HG02852 (cell line): ENCODE data around the gene CRYL1.

Experiments used
- ATAC-seq: cut with Tn5 transposase; IDR thresholded peaks from one replicate; pipeline ENCODE4 v1.9.1; 2021; ENCODE audit warnings: mild to moderate bottlenecking, moderate library complexity; ENCODE audit not compliant: unreplicated experiment

Gene CRYL1

GRCh38 chr13:20495087-20496023 is 30.3 kb downstream of the CRYL1 start:
- ATAC-seq, result no peak

GRCh38 chr13:20494656-20495055 is 31.0 kb downstream of the CRYL1 start:
- no peak for ATAC-seq

GRCh38 chr13:20492641-20493040 is 33.0 kb downstream of the CRYL1 start:
- ATAC-seq, result no peak

GRCh38 chr13:20491926-20492435 is 33.7 kb downstream of the CRYL1 start:
- no peak for ATAC-seq

- peak; percentile 94 for ATAC-seq
Observed at GRCh38 chr13:20489185-20489820, 36.4 kb downstream of the CRYL1 start.

GRCh38 chr13:20487927-20488326 is 37.7 kb downstream of the CRYL1 start:
- no peak for ATAC-seq

- ATAC-seq, result no peak
Observed at GRCh38 chr13:20482787-20483186, 42.9 kb downstream of the CRYL1 start.

- no peak for ATAC-seq
Observed at GRCh38 chr13:20482275-20482761, 43.3 kb downstream of the CRYL1 start.

GRCh38 chr13:20477394-20477793 is 48.3 kb downstream of the CRYL1 start:
- no peak for ATAC-seq

GRCh38 chr13:20475927-20476691 is 49.5 kb downstream of the CRYL1 start:
- peak; percentile 96 for ATAC-seq

- no peak for ATAC-seq
Observed at GRCh38 chr13:20474515-20474914, 51.1 kb downstream of the CRYL1 start.

GRCh38 chr13:20473888-20474287 is 51.8 kb downstream of the CRYL1 start:
- ATAC-seq, result no peak

- no peak for ATAC-seq
Observed at GRCh38 chr13:20473139-20473538, 52.5 kb downstream of the CRYL1 start.

- no peak for ATAC-seq
Observed at GRCh38 chr13:20472531-20472930, 53.1 kb downstream of the CRYL1 start.

GRCh38 chr13:20470136-20470535 is 55.5 kb downstream of the CRYL1 start:
- no peak for ATAC-seq

GRCh38 chr13:20466371-20466770 is 59.3 kb downstream of the CRYL1 start:
- ATAC-seq, result no peak

- no peak for ATAC-seq
Observed at GRCh38 chr13:20465218-20465879, 60.3 kb downstream of the CRYL1 start.

- no peak for ATAC-seq
Observed at GRCh38 chr13:20462921-20463320, 62.7 kb downstream of the CRYL1 start.

GRCh38 chr13:20462533-20462915 is 63.1 kb downstream of the CRYL1 start:
- ATAC-seq, result no peak

GRCh38 chr13:20461860-20462532 is 63.7 kb downstream of the CRYL1 start:
- ATAC-seq, result no peak
